PFSK-1 (cell line): ENCODE data around the gene STX18.

Source experiments
- FOXP2 ChIP-seq: optimal IDR thresholded peaks from 2 replicates; pipeline ENCODE3; 2011; ENCODE audit warnings: borderline replicate concordance, control low read depth, inconsistent platforms; ENCODE audit not compliant: insufficient read depth; ENCODE audit errors: extremely low read length, extremely low read depth
- POLR2AphosphoS5 ChIP-seq: IDR thresholded peaks from 2 replicates; pipeline ENCODE4 v1.6.1; 2012; ENCODE audit warnings: low read depth, mild to moderate bottlenecking, control low read depth, low read length, moderate library complexity
- SIN3A ChIP-seq: IDR thresholded peaks from 2 replicates; pipeline ENCODE4 v1.6.1; 2012; ENCODE audit warnings: mild to moderate bottlenecking, low read length, moderate library complexity, borderline replicate concordance; ENCODE audit not compliant: insufficient read depth
- TAF1 ChIP-seq: IDR thresholded peaks from 2 replicates; pipeline ENCODE4 v1.6.1; 2012; ENCODE audit warnings: low read length, control low read depth, borderline replicate concordance; ENCODE audit not compliant: insufficient read depth
- TF ChIP-seq, protein P1 (sequence below), 2 experiments: IDR thresholded peaks; 2 replicates each; pipeline versions ENCODE4 v1.6.1 to v1.8.0; 2011 to 2012; ENCODE audit warnings: low read depth in 2 of 2, low read length in 2 of 2, control low read depth in 1 of 2, inconsistent platforms in 1 of 2, mild to moderate bottlenecking in 1 of 2, moderate library complexity in 1 of 2; ENCODE audit not compliant: insufficient read depth in 1 of 2

Gene STX18

DNA sequence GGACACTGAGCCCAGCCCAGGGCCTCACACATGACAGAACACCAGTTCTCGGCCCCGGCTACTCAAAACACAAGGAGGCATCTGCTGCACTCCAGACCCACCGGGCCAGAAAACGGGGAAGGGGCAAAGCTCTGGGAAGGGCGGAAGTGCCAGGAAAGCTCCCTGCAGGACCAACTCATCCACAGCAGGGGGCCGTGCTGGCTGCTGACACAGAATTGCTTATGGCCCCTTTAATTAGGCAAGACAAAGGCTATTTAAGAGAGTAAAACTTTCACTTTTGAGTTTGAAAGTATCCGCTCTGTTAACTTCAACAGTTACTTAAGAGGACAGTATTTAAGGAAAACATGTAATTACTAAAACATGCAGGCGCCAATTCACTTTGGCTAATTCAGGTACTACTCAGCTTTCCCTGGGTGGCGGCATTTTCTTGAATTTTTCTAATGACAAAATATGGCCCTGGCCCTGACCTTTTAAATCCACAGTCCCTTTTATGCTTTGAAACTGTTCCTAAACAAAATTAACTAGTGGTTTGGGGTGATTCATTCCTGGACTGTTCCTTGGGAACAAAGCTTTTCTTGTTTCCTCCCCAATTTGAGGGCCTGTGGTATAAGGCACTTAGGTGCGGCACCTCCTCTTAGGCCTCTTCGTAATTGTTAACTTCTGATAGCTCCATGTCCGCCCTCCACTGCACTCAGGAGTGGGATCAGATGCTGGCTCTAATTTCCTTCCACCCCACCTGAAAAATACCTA lies 114.6 kb downstream of the STX18 start:
- TF ChIP-seq, protein P1, sequence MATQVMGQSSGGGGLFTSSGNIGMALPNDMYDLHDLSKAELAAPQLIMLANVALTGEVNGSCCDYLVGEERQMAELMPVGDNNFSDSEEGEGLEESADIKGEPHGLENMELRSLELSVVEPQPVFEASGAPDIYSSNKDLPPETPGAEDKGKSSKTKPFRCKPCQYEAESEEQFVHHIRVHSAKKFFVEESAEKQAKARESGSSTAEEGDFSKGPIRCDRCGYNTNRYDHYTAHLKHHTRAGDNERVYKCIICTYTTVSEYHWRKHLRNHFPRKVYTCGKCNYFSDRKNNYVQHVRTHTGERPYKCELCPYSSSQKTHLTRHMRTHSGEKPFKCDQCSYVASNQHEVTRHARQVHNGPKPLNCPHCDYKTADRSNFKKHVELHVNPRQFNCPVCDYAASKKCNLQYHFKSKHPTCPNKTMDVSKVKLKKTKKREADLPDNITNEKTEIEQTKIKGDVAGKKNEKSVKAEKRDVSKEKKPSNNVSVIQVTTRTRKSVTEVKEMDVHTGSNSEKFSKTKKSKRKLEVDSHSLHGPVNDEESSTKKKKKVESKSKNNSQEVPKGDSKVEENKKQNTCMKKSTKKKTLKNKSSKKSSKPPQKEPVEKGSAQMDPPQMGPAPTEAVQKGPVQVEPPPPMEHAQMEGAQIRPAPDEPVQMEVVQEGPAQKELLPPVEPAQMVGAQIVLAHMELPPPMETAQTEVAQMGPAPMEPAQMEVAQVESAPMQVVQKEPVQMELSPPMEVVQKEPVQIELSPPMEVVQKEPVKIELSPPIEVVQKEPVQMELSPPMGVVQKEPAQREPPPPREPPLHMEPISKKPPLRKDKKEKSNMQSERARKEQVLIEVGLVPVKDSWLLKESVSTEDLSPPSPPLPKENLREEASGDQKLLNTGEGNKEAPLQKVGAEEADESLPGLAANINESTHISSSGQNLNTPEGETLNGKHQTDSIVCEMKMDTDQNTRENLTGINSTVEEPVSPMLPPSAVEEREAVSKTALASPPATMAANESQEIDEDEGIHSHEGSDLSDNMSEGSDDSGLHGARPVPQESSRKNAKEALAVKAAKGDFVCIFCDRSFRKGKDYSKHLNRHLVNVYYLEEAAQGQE (IDR thresholded peaks at IDR 0.05; ENCODE audit: insufficient read depth in 1 of 2, low read depth in 2 of 2, low read length in 2 of 2): no peak
- no peak for TF ChIP-seq TAF1
- TF ChIP-seq SIN3A: no peak
- TF ChIP-seq FOXP2: no peak

DNA sequence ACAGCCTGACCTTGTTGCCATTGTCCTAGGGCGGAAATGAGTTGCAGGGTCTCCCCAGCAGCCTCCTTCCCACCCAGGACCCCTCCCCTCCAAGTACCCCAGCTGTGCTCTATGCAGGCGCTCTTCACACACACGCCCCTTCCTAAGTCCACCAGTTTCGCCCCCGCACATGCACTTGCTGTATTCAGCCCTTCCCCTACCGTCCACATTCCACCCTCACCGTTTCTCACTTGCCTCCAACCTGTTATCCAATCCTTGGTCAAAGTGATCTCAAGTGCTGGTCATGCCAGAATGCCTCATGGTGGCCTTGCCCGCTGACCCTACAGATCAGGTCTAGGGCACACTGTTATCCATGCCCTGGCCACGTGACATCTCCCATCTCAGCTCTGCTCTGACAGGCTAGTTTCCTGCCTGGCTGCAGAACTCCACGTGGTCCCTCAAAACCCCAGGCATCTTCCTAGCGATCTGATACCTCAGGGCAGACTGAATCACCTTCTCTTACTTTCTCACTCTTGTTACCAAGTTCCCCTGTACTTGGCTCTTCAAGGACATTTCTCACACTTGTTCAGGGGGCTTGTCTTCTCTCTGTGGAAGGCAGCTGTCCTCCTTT lies 115.2 kb downstream of the STX18 start:
- TF ChIP-seq, protein P1 (IDR thresholded peaks at IDR 0.05; ENCODE audit: insufficient read depth in 1 of 2, low read depth in 2 of 2, low read length in 2 of 2): no peak
- TF ChIP-seq FOXP2 (no peak), POLR2AphosphoS5 (no peak), SIN3A (no peak), TAF1 (no peak)

DNA sequence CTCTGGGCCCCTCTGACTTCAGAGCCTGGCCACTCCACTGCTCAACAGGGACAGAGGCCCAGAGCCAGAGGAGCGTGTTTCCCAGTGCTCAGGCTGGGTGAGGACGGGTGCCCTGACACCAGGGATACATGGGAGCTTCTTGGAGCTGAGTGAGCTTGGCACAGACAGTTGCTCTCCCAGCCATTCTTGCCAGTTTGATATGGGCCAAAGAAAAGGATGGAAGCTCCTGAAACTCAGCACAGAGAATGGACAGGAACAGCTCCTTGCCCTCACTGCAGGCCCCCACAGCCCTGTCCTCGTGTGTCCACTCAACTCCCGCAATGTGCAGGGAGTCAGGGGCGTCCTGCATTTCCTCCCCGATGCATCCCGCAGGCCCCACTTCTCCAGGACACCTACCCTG lies 116.2 kb downstream of the STX18 start:
- TF ChIP-seq, protein P1 (IDR thresholded peaks at IDR 0.05; ENCODE audit: insufficient read depth in 1 of 2, low read depth in 2 of 2, low read length in 2 of 2): no peak
- no peak for TF ChIP-seq POLR2AphosphoS5
- no peak for TF ChIP-seq TAF1
- no peak for TF ChIP-seq FOXP2
- no peak for TF ChIP-seq SIN3A

DNA sequence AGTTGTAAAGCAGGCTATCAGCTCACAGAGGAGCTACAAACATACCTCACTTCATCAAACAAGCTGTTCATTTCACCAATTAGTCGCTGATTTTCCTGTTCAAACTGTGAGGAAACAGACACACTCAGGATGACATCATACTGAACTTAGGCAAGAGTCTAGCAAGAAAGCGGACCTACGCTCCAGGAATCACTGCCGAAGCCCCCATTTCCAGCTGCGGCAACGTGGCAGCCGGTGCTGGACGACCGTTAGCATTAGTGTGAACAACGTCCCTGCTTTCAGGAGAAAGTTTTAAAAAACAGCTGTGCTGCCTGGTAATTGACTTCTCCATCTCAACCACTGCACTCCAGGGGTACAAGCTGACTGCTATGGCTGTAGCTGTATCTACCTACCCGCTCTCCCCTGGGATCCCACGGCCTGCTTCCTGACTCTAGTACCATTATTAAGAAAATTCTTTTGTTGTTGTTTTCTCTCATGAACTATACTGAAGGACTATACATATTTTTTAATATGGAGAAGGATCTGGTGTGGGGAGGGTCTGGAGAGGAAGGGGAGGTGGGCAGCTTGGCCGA lies 116.6 kb downstream of the STX18 start:
- no peak for TF ChIP-seq POLR2AphosphoS5
- TF ChIP-seq, protein P1 (IDR thresholded peaks at IDR 0.05; ENCODE audit: insufficient read depth in 1 of 2, low read depth in 2 of 2, low read length in 2 of 2): no peak
- TF ChIP-seq FOXP2: no peak
- TF ChIP-seq TAF1: no peak
- no peak for TF ChIP-seq SIN3A
